ENCODE results near the gene RGS19. TPM values are rescaled to one million over a fixed set of nuclear protein-coding genes. Genes with fewer than 3 reads are reported as not detected.

Gene RGS19
- total RNA-seq, 2 donors from 2014 or later: 7.8 to 14.1 TPM

DNA sequence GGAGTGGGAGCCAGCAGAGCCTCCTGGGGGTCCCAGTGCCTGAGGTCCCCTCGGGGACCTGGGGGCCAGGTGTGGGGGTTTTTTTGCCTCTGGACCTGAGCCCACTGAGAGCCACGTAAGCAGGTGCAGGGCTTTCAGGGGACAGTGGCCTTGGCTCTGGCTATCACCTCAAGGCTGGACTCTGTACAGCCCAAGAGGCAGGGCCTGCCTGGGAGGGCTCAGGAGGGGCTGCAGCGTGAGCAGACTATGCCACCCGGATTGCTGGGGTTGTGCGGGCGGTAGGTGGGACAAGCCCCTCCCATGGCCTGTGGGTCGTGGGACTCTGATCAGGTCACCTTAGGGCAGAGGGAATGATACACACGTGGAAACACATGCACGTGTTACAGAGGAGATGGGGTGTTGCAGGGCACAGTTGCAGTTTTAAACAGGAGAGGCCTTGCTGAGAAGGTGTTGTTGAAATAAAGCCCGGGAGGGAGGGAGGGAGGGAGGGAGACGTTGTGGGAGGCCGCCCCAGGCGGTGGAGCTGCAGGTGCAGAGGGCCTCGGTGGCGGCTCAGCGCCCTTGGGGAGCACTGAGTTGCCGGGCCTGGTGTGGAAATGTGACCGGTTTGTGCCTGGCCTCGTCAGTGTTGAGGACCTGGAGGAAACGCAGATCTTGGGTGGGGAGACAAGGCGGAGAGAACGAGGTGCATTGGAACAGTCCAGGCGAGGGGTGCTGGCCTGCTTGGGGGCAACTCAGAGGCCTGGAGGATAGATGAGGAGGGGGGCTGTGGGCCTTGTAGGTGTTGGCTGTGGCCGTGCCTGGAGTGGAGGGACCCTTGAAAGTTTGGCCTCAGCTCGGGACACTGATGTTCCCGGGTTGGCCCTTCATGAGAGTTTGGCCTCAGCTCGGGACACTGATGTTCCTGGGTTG is 14.0 kb downstream of the RGS19 start:
- Histone ChIP-seq H3K4me3 (no peak overlapping the region), H3K27ac (no peak overlapping the region), H3K9me3 (no peaks in the 10 kb centered on the region), H3K27me3 (no peaks in the 10 kb centered on the region), H3K36me3 (no peaks in the 10 kb centered on the region), H3K4me1 (peaks cover 0 to 33% of the 10 kb centered on the region in 2 donors)
- no peak for DNase-seq (ENCODE audit: low spot score)
- TF ChIP-seq, protein P1, sequence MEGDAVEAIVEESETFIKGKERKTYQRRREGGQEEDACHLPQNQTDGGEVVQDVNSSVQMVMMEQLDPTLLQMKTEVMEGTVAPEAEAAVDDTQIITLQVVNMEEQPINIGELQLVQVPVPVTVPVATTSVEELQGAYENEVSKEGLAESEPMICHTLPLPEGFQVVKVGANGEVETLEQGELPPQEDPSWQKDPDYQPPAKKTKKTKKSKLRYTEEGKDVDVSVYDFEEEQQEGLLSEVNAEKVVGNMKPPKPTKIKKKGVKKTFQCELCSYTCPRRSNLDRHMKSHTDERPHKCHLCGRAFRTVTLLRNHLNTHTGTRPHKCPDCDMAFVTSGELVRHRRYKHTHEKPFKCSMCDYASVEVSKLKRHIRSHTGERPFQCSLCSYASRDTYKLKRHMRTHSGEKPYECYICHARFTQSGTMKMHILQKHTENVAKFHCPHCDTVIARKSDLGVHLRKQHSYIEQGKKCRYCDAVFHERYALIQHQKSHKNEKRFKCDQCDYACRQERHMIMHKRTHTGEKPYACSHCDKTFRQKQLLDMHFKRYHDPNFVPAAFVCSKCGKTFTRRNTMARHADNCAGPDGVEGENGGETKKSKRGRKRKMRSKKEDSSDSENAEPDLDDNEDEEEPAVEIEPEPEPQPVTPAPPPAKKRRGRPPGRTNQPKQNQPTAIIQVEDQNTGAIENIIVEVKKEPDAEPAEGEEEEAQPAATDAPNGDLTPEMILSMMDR (IDR thresholded peaks at IDR 0.05): no peak

DNA sequence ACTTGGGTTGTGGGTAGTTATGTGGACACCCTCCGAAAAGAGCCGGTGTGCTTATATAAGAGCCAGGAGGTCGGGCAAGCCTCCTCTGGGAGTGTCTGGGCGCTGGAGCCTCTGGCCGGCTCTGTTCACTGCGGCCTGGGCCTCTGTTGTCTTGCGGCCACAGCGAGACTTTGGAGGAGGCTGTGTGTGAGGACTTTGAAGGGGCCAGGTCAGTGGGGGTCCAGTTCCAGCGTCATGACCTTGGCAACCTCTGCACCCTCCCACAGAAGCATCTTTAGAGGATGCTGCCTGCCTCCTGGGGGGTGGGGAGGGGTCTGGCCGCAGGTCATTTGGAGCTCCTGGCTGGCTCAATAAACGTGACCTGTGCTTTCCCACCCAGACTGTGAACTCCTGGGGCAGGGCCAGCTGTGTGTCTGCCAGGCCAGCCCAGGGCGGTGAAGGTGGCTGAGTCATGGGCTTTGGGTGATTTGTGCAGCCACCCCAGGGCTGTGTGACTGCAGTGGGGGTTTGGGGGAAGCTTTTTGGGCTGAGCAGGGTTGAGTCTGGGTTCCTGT is 15.1 kb downstream of the RGS19 start:
- H3K4me3 ChIP-seq: peak overlapping the region; percentile 79 to 97
- TF ChIP-seq, protein P1 (IDR thresholded peaks at IDR 0.05): no peak
- no peak for DNase-seq (ENCODE audit: low spot score)
- no peaks in the 10 kb centered on the region for H3K27me3 ChIP-seq
- H3K4me1 ChIP-seq: peaks cover 0 to 33% of the 10 kb centered on the region in 2 donors
- no peaks in the 10 kb centered on the region for H3K9me3 ChIP-seq
- H3K27ac ChIP-seq: peak overlapping the region; percentile 57 to 76
- H3K36me3 ChIP-seq: no peaks in the 10 kb centered on the region

DNA sequence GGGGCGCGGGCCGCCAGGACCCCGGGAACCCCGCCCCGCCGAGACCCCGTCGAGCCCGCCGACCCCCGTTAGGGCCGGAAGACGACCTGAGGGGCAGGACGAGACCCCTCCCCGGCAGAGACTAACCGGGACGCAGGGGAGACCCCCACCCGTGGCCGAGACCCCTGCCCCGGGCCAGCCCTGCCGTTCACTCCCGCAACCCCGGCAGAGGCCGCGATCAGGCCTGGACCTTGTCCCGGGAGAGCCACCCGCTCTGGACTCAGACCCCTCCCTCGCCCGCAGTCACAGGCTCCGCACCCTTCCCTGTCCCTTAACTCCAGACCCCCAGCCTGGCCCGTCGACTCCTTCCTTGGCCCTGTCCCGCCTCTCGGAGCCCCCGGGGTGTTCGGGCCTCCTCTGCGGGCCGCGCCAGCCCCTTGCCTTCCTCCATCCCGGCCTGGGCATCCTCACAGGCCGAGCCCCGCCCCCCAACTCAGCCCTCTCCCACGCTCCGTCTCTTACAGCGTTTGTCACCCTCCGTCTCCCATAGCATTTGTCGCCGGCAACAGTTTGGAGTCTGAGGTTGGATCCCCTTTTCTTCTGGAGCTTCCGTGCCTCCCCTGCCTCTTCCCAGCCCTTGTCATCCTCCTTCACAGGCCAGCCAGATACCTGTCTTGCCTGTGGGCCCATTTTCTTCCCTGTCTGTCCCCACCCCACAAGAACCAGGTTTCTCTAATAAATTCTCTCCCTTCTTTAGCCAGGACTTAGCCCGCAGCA is 15.8 kb downstream of the RGS19 start:
- peak overlapping the region; percentile 57 to 76 for H3K27ac ChIP-seq
- H3K4me1 ChIP-seq: peaks cover 0 to 33% of the 10 kb centered on the region in 2 donors
- H3K4me3 ChIP-seq: peak overlapping the region; percentile 79 to 97
- TF ChIP-seq, protein P1 (IDR thresholded peaks at IDR 0.05): no peak
- no peaks in the 10 kb centered on the region for H3K36me3 ChIP-seq
- H3K9me3 ChIP-seq: no peaks in the 10 kb centered on the region
- DNase-seq (ENCODE audit: low spot score): no peak
- H3K27me3 ChIP-seq: no peaks in the 10 kb centered on the region

DNA sequence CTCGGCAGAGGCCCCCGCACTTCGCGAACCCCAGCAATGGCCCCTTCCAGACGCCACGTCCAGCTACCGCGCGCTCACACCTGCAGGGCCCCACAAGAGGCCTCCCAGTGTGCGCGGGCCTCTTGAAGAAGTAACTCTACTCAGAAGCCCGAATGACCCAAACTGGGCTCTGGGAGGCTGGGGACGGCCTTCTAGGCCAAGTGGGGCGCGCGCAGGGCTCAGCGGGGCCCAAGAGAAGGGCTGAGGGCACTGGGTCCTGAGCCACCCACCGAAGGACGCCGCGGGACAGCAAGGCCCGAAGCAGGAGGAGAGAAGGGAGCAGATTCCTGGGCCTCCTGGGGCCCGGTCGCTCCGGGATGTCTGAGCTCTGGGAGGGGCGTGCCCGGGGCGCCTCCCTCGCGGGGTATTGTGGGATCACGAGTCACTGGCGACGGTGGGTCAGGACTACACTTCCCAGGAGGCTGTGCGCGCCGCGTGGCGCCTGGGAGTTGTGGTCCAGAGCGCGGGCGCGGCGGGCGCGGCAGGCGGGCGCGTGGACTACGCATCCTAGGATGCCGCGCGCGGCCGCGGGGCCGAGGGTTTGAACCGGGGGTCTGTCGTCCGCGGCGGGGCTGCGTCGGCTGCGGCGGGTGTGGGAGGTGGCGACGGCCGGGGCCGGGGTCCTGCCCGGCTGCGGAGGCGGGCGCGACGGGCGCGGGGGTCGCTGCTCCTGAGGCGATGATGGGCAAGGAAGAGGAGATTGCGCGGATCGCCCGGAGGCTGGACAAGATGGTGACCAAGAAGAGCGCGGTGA is 16.5 kb downstream of the RGS19 start, which contains the start of gene TCEA2:
TCEA2 (plus strand) TSS at position 603 of the 793 bp plus-strand sequence; CDS start at position 718, 115 bp downstream.
- TF ChIP-seq, protein P1 (IDR thresholded peaks at IDR 0.05): no peak
- peak; percentile 97 for DNase-seq (ENCODE audit: low spot score)
- H3K36me3 ChIP-seq: no peaks in the 10 kb centered on the region
- peaks cover 0 to 33% of the 10 kb centered on the region in 2 donors for H3K4me1 ChIP-seq
- no peaks in the 10 kb centered on the region for H3K9me3 ChIP-seq
- peak within 1 kb of the TSS; percentile 76 to 84 for H3K27ac ChIP-seq
- peak within 1 kb of the TSS; percentile 79 to 97 for H3K4me3 ChIP-seq
- H3K27me3 ChIP-seq: no peaks in the 10 kb centered on the region

DNA sequence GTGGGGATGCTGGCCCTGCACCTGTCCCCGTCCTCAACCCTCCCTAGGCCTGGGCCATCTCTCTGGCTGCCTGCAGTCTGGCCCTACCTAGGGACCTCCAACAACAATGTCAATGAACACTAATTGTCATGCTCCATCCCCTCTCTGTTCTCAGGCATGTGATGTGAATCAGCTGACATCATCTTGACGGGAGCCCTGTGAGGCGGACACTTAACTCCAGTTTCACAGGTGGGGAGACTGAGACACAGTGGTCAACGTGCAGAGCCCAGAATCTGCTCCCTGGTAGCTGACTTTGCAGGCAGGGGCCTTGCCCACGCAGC is 17.1 kb downstream of the RGS19 start:
- H3K9me3 ChIP-seq: no peaks in the 10 kb centered on the region
- peak overlapping the region; percentile 79 to 97 for H3K4me3 ChIP-seq
- no peak for DNase-seq (ENCODE audit: low spot score)
- no peaks in the 10 kb centered on the region for H3K27me3 ChIP-seq
- no peaks in the 10 kb centered on the region for H3K36me3 ChIP-seq
- peak overlapping the region; percentile 76 to 84 for H3K27ac ChIP-seq
- TF ChIP-seq, protein P1 (IDR thresholded peaks at IDR 0.05): no peak
- H3K4me1 ChIP-seq: peaks cover 0 to 38% of the 10 kb centered on the region in 2 donors

All from right atrium auricular region (tissue), 2 donors.